HG03066 (cell line): ENCODE measurements around the gene EXOC3.
A peak's percentile ranks its signal among the peaks of the same experiment; 100 is the strongest.

ENCODE experiments used
- ATAC-seq: cut with Tn5 transposase; IDR thresholded peaks from one replicate; pipeline ENCODE4 v1.9.1; 2021; ENCODE audit warnings: low read depth; ENCODE audit not compliant: unreplicated experiment

Gene EXOC3

DNA sequence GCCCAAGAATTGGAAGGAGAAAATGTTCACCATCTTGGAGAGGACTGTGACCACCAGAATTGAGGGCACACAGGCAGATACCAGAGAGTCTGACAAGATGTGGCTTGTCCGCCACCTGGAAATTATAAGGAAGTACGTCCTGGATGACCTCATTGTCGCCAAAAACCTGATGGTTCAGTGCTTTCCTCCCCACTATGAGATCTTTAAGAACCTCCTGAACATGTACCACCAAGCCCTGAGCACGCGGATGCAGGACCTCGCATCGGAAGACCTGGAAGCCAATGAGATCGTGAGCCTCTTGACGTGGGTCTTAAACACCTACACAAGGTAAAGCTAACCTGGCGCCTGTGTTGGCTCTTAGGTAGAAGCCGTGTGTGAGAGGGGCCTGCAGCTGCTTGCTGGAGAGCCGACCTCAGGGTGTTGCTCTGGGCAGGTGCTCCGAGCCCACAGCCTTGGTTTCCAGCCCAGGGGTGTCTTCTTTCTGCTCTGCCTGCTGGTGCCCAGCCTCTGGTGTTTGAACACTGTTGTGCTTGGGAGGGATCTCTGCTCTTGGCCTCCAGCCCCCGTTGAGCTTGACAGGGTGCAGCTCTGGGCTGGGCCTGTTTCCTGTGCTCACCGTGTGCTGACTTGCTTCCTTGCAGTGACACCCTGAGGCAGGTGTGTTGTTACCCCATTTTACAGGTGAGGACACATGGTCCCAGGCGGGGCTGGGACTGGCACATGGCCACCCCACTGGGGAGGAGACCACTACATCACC is 10.9 kb downstream of the EXOC3 start:
- no peak for ATAC-seq

DNA sequence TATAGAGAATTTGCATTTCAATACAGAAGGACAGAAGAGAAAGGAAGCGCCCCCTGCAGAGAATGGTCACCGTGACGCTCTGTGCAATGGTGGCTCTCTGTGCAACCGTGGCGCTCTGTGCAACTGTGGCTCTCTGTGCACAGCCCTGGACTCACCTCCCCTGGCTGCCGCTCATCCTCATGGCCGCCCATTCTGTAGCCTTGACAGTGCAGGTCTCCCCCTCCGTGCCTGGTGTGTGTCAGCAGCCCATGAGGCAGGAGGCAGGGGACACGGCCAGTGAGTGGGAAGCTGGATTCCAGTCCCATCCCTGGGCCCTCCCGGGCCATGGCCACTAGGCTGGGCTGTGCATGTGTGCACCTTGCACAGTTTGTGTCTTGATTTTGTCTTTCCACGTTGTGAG is 12.0 kb downstream of the EXOC3 start:
- no peak for ATAC-seq

DNA sequence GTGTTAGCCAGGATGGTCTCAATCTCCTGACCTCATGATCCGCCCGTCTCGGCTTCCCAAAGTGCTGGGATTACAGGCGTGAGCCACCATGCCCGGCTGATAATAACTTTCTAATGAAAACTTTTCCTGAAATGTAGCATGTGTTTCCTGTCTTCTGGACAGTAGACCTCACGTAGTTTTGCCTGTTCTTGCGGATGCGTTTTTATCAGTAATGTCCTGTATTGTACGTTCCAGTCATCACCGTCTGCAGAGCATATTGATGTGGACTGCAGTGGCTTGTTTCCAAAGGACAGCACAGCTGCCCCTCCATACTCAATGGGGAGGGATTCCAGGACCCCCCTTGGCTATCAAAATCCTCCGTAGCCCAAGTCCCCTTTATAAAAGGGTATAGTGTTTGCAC is 12.8 kb downstream of the EXOC3 start:
- ATAC-seq: no peak

DNA sequence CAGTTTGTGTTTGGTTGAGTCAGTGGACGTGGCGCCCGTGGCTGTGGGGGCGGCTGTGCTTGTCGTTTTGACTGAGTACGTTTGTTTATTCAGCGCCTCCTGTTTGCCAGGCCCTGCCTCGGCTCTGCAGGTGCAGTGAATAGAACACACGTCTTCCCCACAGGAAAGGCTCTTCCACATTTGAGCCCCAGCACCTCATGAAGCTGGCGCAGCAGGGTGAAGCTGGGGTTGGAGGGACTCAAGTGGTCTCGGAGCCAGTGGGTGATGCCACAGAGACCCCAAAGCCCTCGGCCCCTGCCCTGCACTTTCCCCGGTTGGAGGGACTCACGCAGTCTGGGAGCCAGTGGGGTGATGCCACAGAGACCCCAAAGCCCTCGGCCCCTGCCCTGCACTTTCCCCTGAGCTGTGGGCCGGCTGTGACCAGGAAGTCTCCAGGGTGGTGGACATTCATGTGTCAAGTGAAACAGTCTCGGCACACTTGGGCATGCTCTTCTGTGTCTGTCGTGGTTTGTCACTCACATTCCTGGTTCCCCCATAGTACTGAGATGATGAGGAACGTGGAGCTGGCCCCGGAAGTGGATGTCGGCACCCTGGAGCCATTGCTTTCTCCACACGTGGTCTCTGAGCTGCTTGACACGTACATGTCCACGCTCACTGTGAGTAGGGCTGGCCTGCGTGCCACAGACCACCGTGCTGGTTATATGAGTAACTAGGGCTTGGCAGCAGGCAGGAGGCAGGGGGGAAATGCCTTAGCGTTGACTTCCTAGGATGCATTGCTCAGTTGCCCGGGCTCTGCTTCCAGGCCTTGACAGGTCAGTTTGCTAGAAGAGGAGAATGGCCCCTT is 13.6 kb downstream of the EXOC3 start:
- no peak for ATAC-seq

DNA sequence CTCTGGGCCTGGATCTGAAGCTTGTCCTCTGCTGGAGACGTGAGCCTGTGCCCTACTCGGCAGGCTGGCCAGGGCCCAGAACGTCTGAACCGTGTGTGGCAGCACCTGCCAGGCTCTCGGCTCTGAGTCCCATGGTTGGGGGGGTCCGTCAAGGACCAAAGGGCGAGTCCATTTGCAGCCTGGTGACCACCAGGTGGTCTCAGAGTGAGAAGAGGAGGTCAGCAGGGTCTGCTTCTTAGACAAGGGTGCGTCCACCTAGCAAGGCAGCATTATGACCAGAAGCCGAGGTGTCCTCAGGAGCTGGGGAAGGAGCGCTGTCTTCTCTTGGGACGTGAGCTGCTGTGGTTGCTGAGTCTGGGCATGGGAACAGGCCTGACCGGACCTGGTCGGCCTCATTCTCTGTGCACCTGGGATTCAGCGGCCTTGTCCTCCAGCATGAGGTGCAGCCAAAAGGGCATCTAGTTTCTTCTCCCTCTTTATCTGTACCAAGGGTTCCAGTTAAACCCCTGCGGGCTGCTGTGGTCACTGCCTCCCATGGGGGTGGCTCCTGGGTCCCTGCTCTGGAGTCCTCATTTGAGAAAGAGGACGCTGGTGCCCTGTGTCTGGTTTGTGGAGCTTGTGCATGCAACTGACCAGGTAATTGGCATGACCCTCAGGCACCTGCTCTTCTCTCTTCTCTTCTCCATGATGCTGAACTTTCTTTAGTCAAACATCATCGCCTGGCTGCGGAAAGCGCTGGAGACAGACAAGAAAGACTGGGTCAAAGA is 14.4 kb downstream of the EXOC3 start:
- ATAC-seq: no peak

DNA sequence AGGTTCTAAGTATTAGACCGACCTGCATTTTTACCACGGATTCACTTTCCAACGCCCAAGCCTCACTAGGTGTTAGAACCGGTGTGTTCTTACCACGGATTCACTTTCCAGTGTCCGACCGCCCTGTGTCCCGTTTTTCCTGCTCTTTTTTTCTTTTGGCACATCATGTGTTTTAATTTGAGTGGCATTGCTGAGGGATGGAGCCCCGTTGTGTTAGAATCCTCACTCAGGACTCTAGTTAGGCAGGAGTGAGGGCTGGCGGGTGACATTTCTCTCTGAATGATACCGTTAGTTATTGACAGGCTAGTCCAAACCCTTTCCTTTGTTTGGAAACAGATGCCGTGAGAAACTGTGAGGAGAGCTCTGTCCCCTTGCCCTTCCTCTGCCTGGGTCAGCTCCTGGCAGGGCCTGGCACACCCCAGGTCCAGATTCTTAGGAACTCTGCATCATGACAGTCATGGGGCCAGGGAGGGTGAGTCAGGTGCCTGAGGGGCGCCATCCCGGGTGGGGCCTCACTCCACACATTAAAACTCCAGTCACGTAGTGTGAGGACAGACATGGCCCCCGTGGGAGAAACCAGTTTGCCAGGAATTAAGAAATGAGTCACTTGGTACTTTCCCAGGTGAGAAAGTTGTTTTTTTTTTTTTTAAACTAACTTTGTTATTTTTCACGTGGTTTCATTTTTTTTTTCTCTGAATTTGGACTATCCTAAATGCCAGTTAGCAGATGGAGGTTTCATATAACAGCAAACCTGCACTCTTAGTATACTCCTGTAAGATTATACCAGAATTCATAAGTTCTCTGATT is 15.8 kb downstream of the EXOC3 start:
- peak; percentile 59 for ATAC-seq

DNA sequence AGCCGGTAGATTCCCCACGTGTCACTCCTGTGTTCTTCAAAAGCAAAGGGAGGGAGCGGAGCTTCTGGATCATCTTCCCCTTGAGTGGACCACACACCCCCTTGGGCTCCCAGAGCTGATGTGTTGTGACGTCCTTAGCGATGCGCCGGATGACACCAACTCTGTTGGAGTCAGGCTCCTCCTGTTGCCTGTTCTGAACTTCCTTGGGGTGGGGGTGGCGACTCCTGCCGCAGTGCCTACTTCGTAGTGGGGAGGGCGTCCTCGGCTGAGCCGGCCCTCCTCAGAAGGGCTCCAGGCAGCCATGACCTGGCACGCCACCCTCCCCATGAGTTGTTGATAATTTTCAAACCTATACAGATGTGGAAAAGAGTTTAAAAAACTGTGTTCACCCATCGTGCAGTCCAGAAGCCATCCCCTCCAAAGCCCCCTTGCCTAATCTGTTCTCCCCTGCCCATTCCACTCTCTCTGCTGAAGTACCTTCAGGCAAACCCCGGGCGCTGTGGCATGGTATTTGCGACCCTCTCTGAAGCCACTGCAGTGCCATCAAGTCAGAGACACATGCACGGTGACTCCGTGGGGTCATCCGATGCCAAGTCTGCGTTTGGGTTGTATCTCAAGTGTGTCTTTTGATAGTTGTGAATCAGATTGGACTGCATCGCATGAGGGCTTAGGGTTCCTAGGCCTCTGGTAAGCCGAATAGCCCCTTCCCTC is 16.7 kb downstream of the EXOC3 start:
- ATAC-seq: no peak

DNA sequence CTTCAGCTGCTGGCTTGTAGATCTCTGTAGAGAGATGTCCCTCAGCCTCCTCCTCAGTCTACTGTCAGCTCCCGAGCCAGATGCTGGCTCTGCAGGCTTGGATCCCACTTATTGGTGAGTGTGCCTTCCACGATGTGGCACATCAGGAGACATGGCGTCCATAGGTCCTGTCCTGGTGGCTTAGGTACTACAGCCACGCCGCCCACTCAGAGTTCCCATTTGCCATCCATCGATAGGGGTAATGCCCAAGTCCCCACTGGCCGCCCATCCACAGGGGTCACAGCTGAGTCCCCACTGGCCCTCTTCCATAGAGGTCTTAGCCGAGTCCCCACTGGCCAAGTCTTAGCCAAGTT is 17.3 kb downstream of the EXOC3 start:
- no peak for ATAC-seq

DNA sequence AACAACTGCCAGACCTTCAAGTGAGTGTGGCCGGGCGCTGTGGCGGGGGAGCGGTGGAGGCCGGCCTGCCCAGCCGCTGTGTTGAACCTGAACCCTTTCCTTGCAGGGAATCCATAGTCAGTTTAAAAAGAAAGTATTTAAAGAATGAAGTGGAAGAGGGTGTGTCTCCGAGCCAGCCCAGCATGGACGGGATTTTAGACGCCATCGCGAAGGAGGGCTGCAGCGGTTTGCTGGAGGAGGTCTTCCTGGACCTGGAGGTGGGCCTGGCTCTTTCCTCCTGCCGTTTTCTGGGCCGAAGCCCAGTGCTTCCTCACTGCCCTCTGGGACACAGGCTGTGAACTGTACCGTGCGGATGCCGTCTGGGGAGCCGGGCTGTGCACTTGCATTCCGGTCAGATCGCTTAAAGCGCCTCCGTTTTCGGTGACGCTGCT is 19.1 kb downstream of the EXOC3 start:
- no peak for ATAC-seq

DNA sequence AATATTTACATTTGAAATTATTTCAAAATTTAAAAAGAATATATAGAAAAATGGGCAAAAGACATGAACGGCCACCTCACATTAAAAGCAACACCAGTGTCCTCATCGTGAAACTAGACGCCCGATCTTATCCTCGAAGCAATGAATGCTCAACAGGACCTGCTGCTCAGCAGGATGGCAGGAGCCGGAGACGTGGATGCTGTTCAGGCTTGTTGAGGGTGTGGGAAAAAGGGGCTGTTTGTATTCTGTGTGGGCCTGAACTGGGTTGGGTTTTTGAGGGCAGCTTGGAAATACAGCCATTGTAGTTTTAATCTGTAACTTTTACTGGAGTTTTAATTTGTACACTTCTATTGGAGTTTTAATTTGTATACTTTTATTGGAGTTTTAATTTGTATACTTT is 20.3 kb downstream of the EXOC3 start:
- ATAC-seq: no peak

DNA sequence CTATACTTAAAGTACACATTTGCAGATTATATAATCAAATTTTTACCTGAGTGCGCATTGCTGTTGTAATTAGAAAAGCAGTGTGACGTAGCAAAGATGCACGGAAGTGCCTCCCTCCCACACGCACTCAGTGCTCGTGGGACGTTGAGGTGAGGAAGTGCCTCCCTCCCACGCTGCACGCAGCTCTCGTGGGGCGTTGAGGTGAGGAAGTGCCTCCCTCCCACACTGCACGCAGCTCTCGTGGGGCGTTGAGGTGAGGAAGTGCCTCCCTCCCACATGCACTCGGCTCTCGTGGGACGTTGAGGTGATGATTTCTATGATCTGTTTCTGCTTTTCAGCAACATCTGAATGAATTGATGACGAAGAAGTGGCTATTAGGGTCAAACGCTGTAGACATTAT is 21.0 kb downstream of the EXOC3 start:
- no peak for ATAC-seq

DNA sequence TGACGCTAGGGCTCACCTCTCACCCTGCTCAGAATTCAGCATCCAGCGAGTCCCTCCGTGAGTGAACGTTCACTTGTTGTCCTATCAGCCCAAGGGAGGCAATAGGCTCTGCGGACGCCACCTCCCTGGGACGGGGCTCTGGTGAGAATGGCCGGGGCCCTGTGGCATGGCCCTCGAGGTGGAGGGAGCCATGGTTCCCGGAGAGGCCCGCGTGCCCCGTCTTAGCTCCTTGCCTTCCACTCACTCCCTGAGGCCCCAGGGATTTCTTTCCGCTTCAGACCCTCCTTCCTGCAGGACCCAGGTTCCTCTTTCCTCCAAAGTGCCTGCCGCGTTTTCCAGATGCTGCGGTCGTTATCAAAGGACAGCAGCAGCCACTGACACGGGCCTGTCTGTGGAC is 21.5 kb downstream of the EXOC3 start:
- ATAC-seq: no peak

DNA sequence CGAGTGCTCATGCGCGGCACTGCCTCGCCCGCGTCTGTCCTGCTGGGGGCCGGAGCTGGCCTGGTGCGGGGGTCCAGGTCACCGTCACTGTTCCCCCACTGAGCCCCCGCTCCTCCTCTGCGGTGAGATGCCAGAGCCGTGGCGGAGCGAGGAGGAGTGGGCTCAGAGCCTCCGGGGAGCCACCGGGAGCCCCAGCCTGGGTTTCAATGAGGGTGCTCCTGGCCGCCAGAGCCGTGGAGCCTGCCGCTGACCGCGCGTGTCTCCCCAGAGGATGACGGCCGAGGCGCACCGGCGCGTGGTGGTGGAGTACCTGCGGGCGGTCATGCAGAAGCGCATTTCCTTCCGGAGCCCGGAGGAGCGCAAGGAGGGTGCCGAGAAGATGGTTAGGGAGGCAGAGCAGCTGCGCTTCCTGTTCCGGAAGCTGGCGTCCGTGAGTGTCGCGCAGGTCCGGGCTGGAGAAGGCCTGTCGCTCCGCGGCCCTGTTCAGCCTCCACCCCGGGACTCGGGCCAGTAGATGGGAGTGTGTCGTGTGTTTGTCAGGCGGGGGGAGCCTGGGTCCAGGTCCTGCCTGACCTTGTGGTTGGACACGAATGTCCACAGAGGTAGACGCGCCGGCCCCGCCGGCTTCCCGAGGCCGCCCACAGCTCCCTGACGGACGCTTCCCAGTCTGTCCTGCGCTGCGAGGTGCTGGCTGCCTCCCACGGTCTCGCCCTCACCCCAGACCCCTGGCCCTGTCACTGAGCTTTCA is 22.0 kb downstream of the EXOC3 start:
- ATAC-seq: no peak

DNA sequence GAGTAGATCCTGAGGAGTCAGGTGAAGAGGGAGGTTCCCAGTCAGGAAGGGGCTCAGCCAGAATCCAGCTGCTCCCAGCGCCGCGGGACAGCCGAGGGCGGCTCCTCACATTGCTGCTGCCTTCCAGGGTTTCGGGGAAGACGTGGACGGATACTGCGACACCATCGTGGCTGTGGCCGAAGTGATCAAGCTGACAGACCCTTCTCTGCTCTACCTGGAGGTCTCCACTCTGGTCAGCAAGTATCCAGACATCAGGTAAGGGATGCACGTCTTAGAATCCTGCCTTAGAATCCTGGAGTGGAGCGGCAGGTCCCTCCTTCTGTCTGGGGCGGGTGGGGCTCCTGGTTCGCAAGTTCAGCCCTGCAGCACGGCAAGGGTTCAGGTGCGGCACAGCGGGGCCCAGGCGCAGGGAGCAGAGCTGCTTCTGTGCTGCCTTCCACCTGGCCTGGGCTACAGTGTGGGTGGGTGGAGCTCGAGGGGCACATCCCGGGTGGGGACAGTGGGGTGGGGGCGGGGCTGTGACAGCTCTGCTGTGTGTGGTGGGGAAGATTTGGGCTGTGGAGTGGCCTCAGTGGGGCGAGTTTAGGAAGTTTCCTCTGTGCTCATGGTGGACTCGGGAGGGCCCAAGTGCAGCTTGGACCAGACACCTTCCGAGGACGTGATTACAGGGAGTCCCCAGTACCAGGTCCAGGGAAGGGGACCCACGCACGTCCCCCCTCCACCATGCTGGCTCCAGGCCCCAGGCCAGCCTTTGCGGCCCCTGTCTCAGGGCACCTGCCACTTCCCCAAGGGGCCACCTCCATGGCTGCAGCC is 22.8 kb downstream of the EXOC3 start:
- no peak for ATAC-seq

DNA sequence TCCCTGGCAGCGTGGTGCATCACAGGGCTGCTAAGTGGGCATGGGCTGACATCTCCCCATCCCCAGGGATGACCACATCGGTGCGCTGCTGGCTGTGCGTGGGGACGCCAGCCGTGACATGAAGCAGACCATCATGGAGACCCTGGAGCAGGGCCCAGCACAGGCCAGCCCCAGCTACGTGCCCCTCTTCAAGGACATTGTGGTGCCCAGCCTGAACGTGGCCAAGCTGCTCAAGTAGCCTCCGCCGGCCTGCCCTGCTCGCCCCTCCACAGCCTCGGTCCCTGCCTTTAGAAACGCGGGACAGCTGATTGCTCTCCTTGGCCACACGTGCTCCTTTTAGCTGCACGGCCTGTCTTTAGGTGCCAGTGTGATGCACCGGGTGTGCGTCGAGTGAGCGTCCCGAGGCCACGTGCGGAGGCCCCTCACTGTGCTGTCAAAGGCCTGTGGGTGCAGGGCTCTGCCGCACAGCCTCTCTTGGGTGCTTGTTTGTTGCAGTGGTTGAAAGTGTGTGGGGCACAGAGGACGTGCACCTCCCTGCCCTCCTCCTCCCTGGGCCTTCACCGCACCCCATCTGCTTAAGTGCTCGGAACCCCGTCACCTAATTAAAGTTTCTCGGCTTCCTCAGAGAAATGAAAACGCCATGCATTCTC is 23.8 kb downstream of the EXOC3 start:
- ATAC-seq: no peak

DNA sequence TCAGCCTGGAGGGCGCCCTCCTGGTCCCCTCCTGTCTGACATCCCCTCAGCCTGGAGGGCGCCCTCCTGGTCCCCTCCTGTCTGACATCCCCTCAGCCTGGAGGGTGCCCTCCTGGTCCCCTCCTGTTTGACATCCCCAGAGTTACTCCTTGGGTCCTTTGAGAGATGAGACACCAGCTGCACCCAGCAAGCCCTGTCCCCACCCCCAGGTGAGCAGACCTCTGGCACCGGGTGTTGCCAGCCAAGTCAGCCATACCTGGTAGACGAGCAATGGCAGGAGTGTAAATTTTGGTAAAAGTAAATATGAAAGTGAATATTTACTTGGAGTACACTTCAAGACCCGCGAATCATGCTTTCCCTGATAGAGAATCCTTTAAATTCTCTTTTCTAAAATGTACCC is 25.4 kb downstream of the EXOC3 start:
- ATAC-seq: no peak

DNA sequence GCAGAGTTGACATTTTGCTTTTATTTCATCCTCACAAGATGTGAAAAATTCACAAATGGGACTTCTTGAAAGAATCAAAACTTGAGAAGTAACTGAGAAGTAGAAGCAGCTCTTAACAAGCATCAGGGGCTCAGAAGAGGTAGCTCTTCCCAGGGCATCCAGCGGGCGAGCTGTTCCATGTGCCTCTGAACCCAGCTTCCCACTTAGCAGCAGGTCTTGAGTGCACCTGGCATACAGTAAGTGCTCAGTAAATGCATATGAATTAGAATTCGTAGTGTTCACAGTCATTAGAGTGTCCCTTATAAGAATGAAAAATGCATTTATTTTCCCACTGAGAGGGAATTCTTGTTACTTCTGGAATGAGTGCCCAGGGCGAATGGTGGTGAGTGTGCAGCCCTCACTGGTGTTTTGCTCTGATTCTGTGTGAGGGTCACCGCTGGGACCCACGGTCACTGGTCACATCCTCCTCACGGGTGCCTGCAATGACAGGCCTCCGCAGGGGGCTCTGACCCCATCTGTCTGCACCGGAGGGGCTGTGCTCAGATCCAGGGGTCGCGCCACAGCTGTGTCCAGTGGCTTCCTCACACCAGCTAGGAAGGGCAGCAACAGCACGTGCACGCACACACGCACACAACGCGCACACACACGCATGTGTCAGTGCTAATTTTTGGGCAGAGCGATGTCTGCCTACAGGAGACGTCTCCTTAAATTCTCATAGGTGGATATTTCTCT is 26.9 kb downstream of the EXOC3 start:
- ATAC-seq: no peak
